SU-DHL-6 (cell line): ENCODE results near the gene NAV2.

Experiments used
- H2AFZ ChIP-seq: fragments of 200-600 bp; sonication (generic); 2 replicates; pipeline ENCODE4 v1.6.1; 2014; ENCODE audit warnings: low read depth, mild to moderate bottlenecking, moderate library complexity, mixed read lengths, antibody characterized with exemption, low read length; ENCODE audit not compliant: severe bottlenecking
- H3F3A ChIP-seq: fragments of 200-600 bp; shearing (Covaris generic); 2 replicates; pipeline ENCODE4 v1.6.0; 2016; ENCODE audit warnings: antibody characterized with exemption, mild to moderate bottlenecking; ENCODE audit not compliant: insufficient read depth
- H3K27ac ChIP-seq: fragments of 200-600 bp; sonication (generic); 2 replicates; pipeline ENCODE4 v1.5.1; 2016; ENCODE audit warnings: low read depth, mild to moderate bottlenecking, low read length, moderate library complexity, mixed read lengths
- H3K27me3 ChIP-seq: fragments of 200-600 bp; sonication (generic), shearing (Covaris generic); 2 replicates; pipeline ENCODE4 v1.6.0; 2014; ENCODE audit warnings: mild to moderate bottlenecking, low read length
- H3K36me3 ChIP-seq: fragments of 200-600 bp; sonication (generic); 2 replicates; pipeline ENCODE4 v1.6.1; 2014; ENCODE audit warnings: mild to moderate bottlenecking, low read length, mixed read lengths
- H3K4me2 ChIP-seq: fragments of 300-600, 200-600 bp; shearing (Covaris generic), sonication (generic); 2 replicates; pipeline ENCODE4 v1.6.0; 2014; ENCODE audit warnings: low read length, low read depth, mild to moderate bottlenecking; ENCODE audit not compliant: poor library complexity, severe bottlenecking
- H3K4me3 ChIP-seq: fragments of 200-600 bp; sonication (generic); 2 replicates; pipeline ENCODE4 v1.5.1; 2014; ENCODE audit warnings: antibody characterized with exemption, low read length, mild to moderate bottlenecking, mixed read lengths; ENCODE audit not compliant: insufficient read depth, poor library complexity, severe bottlenecking
- H3K79me2 ChIP-seq: fragments of 200-600 bp; sonication (generic); 2 replicates; pipeline ENCODE4 v1.6.1; 2014; ENCODE audit warnings: mild to moderate bottlenecking, low read length, moderate library complexity; ENCODE audit not compliant: insufficient read depth
- H3K9ac ChIP-seq: fragments of 200-600 bp; sonication (generic); 2 replicates; pipeline ENCODE4 v1.7.0; 2014; ENCODE audit warnings: mild to moderate bottlenecking, low read length
- H3K9me2 ChIP-seq: fragments of 200-600 bp; sonication (generic); replicated peaks from 2 replicates; pipeline ENCODE4 v1.6.1; 2014; ENCODE audit warnings: low read length; ENCODE audit not compliant: insufficient read depth
- H3K9me3 ChIP-seq: fragments of 200-600 bp; sonication (generic); 2 replicates; pipeline ENCODE4 v1.6.1; 2014; ENCODE audit warnings: low read length, mixed read lengths; ENCODE audit not compliant: insufficient read depth
- H4K20me1 ChIP-seq: fragments of 200-600 bp; sonication (generic); 2 replicates; pipeline ENCODE4 v1.6.1; 2014; ENCODE audit warnings: low read depth, mild to moderate bottlenecking, antibody characterized with exemption, low read length, moderate library complexity, mixed read lengths
- EZH2phosphoT487 ChIP-seq: fragments of 200-600 bp; sonication (generic), shearing (Covaris generic); conservative IDR thresholded peaks from 2 replicates; pipeline ENCODE4 v1.6.1; 2018; ENCODE audit warnings: mild to moderate bottlenecking, antibody characterized with exemption, low read length, moderate library complexity, mixed read lengths
- TF ChIP-seq, protein P1 (sequence below): fragments of 200-600 bp; sonication (generic); IDR thresholded peaks from one replicate; pipeline ENCODE4 v1.5.1; 2017; ENCODE audit warnings: antibody characterized with exemption, mild to moderate bottlenecking, low read length, moderate library complexity; ENCODE audit not compliant: insufficient read depth, poor library complexity, severe bottlenecking

The NAV2 gene

DNA sequence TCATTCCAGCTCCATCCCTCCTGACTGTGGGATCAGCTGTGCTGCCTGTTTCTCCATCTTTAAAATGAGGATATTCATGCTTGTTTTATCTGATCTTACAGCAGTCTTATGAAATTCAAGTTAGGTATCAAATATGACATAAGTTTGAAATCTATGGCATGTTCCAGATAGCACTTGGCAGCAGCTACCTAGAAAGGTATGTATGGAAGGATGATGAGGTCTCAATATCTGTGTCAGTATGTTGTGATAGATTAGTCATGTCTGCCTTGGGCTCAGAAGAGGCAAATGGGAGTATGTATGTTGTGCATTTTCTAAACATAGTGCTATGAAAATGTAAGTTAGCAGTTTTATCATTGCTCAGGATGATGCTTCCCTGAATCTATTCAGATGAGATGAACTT lies 122.1 kb downstream of the NAV2 start:
- TF ChIP-seq, protein P1, sequence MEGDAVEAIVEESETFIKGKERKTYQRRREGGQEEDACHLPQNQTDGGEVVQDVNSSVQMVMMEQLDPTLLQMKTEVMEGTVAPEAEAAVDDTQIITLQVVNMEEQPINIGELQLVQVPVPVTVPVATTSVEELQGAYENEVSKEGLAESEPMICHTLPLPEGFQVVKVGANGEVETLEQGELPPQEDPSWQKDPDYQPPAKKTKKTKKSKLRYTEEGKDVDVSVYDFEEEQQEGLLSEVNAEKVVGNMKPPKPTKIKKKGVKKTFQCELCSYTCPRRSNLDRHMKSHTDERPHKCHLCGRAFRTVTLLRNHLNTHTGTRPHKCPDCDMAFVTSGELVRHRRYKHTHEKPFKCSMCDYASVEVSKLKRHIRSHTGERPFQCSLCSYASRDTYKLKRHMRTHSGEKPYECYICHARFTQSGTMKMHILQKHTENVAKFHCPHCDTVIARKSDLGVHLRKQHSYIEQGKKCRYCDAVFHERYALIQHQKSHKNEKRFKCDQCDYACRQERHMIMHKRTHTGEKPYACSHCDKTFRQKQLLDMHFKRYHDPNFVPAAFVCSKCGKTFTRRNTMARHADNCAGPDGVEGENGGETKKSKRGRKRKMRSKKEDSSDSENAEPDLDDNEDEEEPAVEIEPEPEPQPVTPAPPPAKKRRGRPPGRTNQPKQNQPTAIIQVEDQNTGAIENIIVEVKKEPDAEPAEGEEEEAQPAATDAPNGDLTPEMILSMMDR: no peak
- no peak for TF ChIP-seq EZH2phosphoT487
- no peaks in the 10 kb centered on the region for H3K9me3 ChIP-seq
- no peaks in the 10 kb centered on the region for H4K20me1 ChIP-seq
- no peak overlapping the region for H3K4me3 ChIP-seq
- no peaks in the 10 kb centered on the region for H3K9me2 ChIP-seq
- H3K27ac ChIP-seq: no peak overlapping the region
- H2AFZ ChIP-seq: no peak overlapping the region
- no peak overlapping the region for H3K4me2 ChIP-seq
- no peaks in the 10 kb centered on the region for H3K79me2 ChIP-seq
- H3K9ac ChIP-seq: no peak overlapping the region
- H3K27me3 ChIP-seq: 0 out of 2 replicates have a peak, but pooled peaks cover 3% of the 10 kb centered on the region
- H3K36me3 ChIP-seq: no peaks in the 10 kb centered on the region
- no peaks in the 10 kb centered on the region for H3F3A ChIP-seq

DNA sequence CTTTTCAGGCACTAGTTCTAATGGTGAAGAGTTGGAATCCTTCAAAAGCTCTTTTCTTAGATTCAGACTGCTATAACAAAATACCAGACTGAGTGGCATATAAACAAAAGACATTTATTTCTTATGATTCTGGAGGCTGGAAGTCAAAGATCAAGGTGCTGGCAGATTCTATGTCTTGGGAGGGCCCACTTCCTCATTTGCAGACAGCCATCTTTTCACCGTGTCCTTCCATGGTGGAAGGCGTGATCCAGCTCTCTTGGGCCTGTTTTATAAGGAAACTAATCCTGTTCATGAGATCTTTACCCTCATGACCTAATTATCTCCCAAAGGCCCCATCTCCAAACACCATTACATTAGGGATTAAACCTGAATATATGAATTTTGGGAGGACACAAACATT lies 124.0 kb downstream of the NAV2 start:
- TF ChIP-seq, protein P1: no peak
- no peak for TF ChIP-seq EZH2phosphoT487
- no peaks in the 10 kb centered on the region for H3K9me2 ChIP-seq
- H2AFZ ChIP-seq: no peak overlapping the region
- H3K9ac ChIP-seq: no peak overlapping the region
- no peak overlapping the region for H3K27ac ChIP-seq
- H3K4me2 ChIP-seq: no peak overlapping the region
- H3K79me2 ChIP-seq: no peaks in the 10 kb centered on the region
- H3K9me3 ChIP-seq: no peaks in the 10 kb centered on the region
- no peak overlapping the region for H3K4me3 ChIP-seq
- H4K20me1 ChIP-seq: no peaks in the 10 kb centered on the region
- no peaks in the 10 kb centered on the region for H3F3A ChIP-seq
- H3K27me3 ChIP-seq: 0 out of 2 replicates have a peak, but pooled peaks cover 3% of the 10 kb centered on the region
- H3K36me3 ChIP-seq: no peaks in the 10 kb centered on the region

DNA sequence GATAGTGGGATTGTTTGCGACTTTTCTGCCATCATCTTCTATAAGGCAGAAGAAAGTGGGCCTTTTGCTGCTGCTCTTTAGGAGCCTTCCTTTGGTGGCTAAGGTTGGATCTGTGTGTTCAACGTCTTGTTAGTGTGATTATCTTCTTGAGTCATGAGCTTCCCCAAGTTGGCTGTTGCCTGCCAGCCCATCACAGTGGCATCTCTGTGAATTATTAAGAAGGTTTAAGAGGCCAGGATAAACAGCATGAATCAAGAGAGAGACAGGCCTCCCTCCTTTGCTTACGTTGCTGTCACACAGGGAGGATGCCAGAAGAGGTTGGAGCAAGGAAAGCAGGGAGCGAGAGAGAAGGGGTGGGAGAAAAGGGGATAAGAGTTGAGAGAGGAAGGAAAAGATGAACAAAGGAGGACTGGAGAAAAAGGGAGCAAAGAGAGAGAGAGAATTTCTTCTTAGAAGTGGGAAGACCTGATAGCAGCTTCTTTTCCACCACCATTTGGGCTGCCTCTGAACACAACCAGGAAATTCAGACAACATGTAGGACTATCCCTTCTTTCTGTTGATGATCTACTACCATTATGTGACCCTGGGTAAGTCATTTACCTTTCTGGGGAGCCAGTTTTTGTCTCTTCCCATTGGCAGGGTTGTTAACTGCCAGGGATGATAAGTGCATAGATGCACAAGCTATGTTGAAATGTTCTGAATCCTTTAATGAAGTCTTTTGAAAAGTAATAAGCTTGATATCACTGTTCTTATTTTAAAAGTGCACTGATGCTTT lies 126.5 kb downstream of the NAV2 start:
- H3K9me3 ChIP-seq: no peaks in the 10 kb centered on the region
- H3K36me3 ChIP-seq: no peaks in the 10 kb centered on the region
- H3K27me3 ChIP-seq: 0 out of 2 replicates have a peak, but pooled peaks cover 3% of the 10 kb centered on the region
- no peaks in the 10 kb centered on the region for H4K20me1 ChIP-seq
- H3K9ac ChIP-seq: no peak overlapping the region
- no peaks in the 10 kb centered on the region for H3K9me2 ChIP-seq
- TF ChIP-seq EZH2phosphoT487: no peak
- TF ChIP-seq, protein P1: no peak
- H3K4me3 ChIP-seq: no peak overlapping the region
- no peaks in the 10 kb centered on the region for H3F3A ChIP-seq
- H3K27ac ChIP-seq: no peak overlapping the region
- no peak overlapping the region for H2AFZ ChIP-seq
- no peak overlapping the region for H3K4me2 ChIP-seq
- H3K79me2 ChIP-seq: no peaks in the 10 kb centered on the region
